Ovary (tissue), 9 donors: Measurements from ENCODE around the gene SVBP. TPM values are rescaled to one million over a fixed set of nuclear protein-coding genes. Genes with fewer than 3 reads are reported as not detected.

ENCODE experiments used
- DNase-seq, 5 donors: peaks; one replicate each; pipeline ENCODE4 v3.0.0-alpha.2; 2019 to 2020
- H3K27ac ChIP-seq, 2 donors: fragments of 200-600 bp; one replicate each; pipeline versions ENCODE4 v1.5.1 to v1.8.0; 2019 to 2022
- H3K27me3 ChIP-seq: fragments of 200-600 bp; one replicate; pipeline ENCODE4 v1.8.0; 2022
- H3K36me3 ChIP-seq: fragments of 200-600 bp; sonication (generic); one replicate; pipeline ENCODE4 v1.5.1; 2019
- H3K4me1 ChIP-seq: one replicate; pipeline ENCODE4 v1.8.1; 2013; ENCODE audit warnings: mild to moderate bottlenecking, moderate library complexity; ENCODE audit not compliant: insufficient read depth
- H3K4me3 ChIP-seq: fragments of 200-600 bp; sonication (generic); one replicate; pipeline ENCODE4 v1.5.1; 2017
- H3K9me3 ChIP-seq, 2 donors: fragments of 200-600 bp in 1 of 2; sonication (generic) in 1 of 2; one replicate each; pipeline versions ENCODE4 v1.5.1 to v1.8.1; 2013 to 2019; ENCODE audit warnings: mild to moderate bottlenecking in 1 of 2, moderate library complexity in 1 of 2
- CTCF ChIP-seq, 3 donors: fragments of 450-650 bp in 2 of 3; fragments of 200-600 bp in 1 of 3; IDR thresholded peaks; one replicate each; pipeline versions ENCODE4 v1.5.1 to v1.8.0; 2016 to 2022; ENCODE audit warnings: antibody characterized with exemption in 3 of 3, mild to moderate bottlenecking in 1 of 3
- EP300 ChIP-seq: sonication (generic); formaldehyde crosslinking; IDR thresholded peaks from one replicate; pipeline ENCODE4 v1.6.1; 2017; ENCODE audit warnings: antibody characterized with exemption
- POLR2A ChIP-seq: fragments of 450-650 bp; IDR thresholded peaks from one replicate; pipeline ENCODE4 v1.6.1; 2017; ENCODE audit warnings: antibody characterized with exemption, mild to moderate bottlenecking, moderate library complexity
- WGBS, 3 donors: extraction: QIAGEN DNeasy Blood & Tissue Kit in 1 of 3; methylation state at CpG; one replicate each; pipeline versions ENCODE4 v1.1.5 to v1.1.7; 2013 to 2017; 5-methylcytosine and 5-hydroxymethylcytosine counted together
- intact Hi-C, 4 donors: fragments of 100-400 bp; cut with DNase I; formaldehyde crosslinking; loops; one replicate each; pipeline versions ENCODE4 v1.11.0 to v1.15.1; 2022 to 2023
- polyA plus RNA-seq, 2 donors: library from polyadenylated mRNA; stranded (reverse); fragments of 200-250 nt in 1 of 2; fragments of 350-450 nt in 1 of 2; fragmentation: Illumina TruSeq in 1 of 2; extraction: RNeasy Lipid Tissue Mini Kit (QIAGEN cat#74804) in 1 of 2; gene quantifications; one replicate each; pipeline ENCODE4 v1.2.3, GENCODE V29; 2013 to 2014
- total RNA-seq, 7 donors: library from RNA; depleted of rRNA in 2 of 7; stranded (reverse); fragments of >200 nt in 2 of 7; fragmentation: NEBNext Ultra II Directional in 3 of 7; extraction: Animal tissue kit (Norgen Biotek cat#: 25700) in 3 of 7; gene quantifications; one replicate each; pipeline versions ENCODE4 v1.1.0 to v1.2.4, GENCODE V29; 2016 to 2023
- donor health status: DM: no; HTN: no; CAD: no; lungs with moderate emphysema.
- donor health status: DM: no; HTN: no; CAD: no.
- donor health status: Bipolar disorder and iron deficiency.
- donor health status: DM: yes; HTN: yes; CAD: no.
- donor health status: DM: no; HTN: no; CAD: no.
- donor health status: DM: yes; HTN: yes; CAD: no.

Gene SVBP
- total and polyA plus RNA-seq, 9 donors: 20.8 to 56.6 (median 39.6) TPM

GRCh38 chr1:42846257-42847110, 29.3 kb upstream of the SVBP start, which contains the start of gene ZNF691:
Gene ZNF691, plus strand, starts transcription at chr1:42846613. Its CDS starts 3,046 bp downstream, at chr1:42849659.
- Histone ChIP-seq H3K4me1 (peaks cover 8% of the 10 kb centered on the region), H3K36me3 (no peaks in the 10 kb centered on the region), H3K9me3 (peaks cover 0 to 1% of the 10 kb centered on the region in 2 donors), H3K27me3 (no peaks in the 10 kb centered on the region), H3K4me3 (peak within 1 kb of the TSS; percentile 93), H3K27ac (peak within 1 kb of the TSS; percentile 60 to 64)
- TF ChIP-seq EP300 (no peak), POLR2A (peak; percentile 66), CTCF (IDR thresholded peaks at IDR 0.05) (peak; percentile 21 to 63 (median 53))
- WGBS, 3 donors: 0 to 1% (median 1%) methylated on average over 50 of the region's 50 CpGs
- peak; percentile 91 to 95 (median 93) for DNase-seq
- intact Hi-C loops: no loop called here

- H3K27ac ChIP-seq: no peak overlapping the region
- peak overlapping the region; percentile 93 for H3K4me3 ChIP-seq
- no peaks in the 10 kb centered on the region for H3K27me3 ChIP-seq
- no peaks in the 10 kb centered on the region for H3K9me3 ChIP-seq
- no peak for TF ChIP-seq POLR2A
- TF ChIP-seq CTCF (IDR thresholded peaks at IDR 0.05): no peak
- no peak for TF ChIP-seq EP300
- H3K36me3 ChIP-seq: no peaks in the 10 kb centered on the region
- no peak for DNase-seq
- WGBS, 3 donors: 5 to 6% (median 6%) methylated on average over 10 of the region's 10 CpGs
- peaks cover 8% of the 10 kb centered on the region for H3K4me1 ChIP-seq
- intact Hi-C loops: no loop called here
These were observed 28.7 kb upstream of the SVBP start for GRCh38 chr1:42845866-42846256.

- 58 to 67% (median 59%) methylated on average over 1 of the region's 1 CpG for WGBS, 3 donors
- H3K36me3 ChIP-seq: no peaks in the 10 kb centered on the region
- DNase-seq: no peak
- H3K9me3 ChIP-seq: no peaks in the 10 kb centered on the region
- intact Hi-C loops: no loop called here
- H3K4me1 ChIP-seq: peaks cover 8% of the 10 kb centered on the region
- no peak overlapping the region for H3K4me3 ChIP-seq
- TF ChIP-seq EP300: no peak
- TF ChIP-seq POLR2A: no peak
- TF ChIP-seq CTCF (IDR thresholded peaks at IDR 0.05): no peak
- H3K27me3 ChIP-seq: no peaks in the 10 kb centered on the region
- H3K27ac ChIP-seq: no peak overlapping the region
These were observed 28.0 kb upstream of the SVBP start for GRCh38 chr1:42845193-42845592.

GRCh38 chr1:42844592-42845140, 27.5 kb upstream of the SVBP start:
- intact Hi-C loops: no loop called here
- TF ChIP-seq CTCF (IDR thresholded peaks at IDR 0.05) (no peak), EP300 (no peak), POLR2A (no peak)
- H3K4me3 ChIP-seq: no peak overlapping the region
- H3K27ac ChIP-seq: no peak overlapping the region
- H3K27me3 ChIP-seq: no peaks in the 10 kb centered on the region
- 87 to 91% (median 90%) methylated on average over 4 of the region's 4 CpGs for WGBS, 3 donors
- DNase-seq: no peak
- H3K36me3 ChIP-seq: no peaks in the 10 kb centered on the region
- H3K9me3 ChIP-seq: no peaks in the 10 kb centered on the region
- peaks cover 8% of the 10 kb centered on the region for H3K4me1 ChIP-seq
